ENCODE data around the gene SMIM45.

The SMIM45 gene

GRCh38 chr22:41983513-41984405 lies 31.8 kb downstream of the SMIM45 start:
- Mint-ChIP-seq H3K9me3 (no peaks in the 10 kb centered on the region), H3K27ac (no peak overlapping the region), H3K4me1 (ENCODE audit: unreplicated experiment) (no peaks in the 10 kb centered on the region), H3K27me3 (peaks cover 4% of the 10 kb centered on the region), H3K36me3 (peaks cover 4% of the 10 kb centered on the region), H3K4me3 (no peak overlapping the region)
- TF ChIP-seq, protein P1, sequence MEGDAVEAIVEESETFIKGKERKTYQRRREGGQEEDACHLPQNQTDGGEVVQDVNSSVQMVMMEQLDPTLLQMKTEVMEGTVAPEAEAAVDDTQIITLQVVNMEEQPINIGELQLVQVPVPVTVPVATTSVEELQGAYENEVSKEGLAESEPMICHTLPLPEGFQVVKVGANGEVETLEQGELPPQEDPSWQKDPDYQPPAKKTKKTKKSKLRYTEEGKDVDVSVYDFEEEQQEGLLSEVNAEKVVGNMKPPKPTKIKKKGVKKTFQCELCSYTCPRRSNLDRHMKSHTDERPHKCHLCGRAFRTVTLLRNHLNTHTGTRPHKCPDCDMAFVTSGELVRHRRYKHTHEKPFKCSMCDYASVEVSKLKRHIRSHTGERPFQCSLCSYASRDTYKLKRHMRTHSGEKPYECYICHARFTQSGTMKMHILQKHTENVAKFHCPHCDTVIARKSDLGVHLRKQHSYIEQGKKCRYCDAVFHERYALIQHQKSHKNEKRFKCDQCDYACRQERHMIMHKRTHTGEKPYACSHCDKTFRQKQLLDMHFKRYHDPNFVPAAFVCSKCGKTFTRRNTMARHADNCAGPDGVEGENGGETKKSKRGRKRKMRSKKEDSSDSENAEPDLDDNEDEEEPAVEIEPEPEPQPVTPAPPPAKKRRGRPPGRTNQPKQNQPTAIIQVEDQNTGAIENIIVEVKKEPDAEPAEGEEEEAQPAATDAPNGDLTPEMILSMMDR (conservative IDR thresholded peaks at IDR 0.05) = no peak
- DNase-seq (ENCODE audit: extremely low spot score, unreplicated experiment) = no peak

DNA sequence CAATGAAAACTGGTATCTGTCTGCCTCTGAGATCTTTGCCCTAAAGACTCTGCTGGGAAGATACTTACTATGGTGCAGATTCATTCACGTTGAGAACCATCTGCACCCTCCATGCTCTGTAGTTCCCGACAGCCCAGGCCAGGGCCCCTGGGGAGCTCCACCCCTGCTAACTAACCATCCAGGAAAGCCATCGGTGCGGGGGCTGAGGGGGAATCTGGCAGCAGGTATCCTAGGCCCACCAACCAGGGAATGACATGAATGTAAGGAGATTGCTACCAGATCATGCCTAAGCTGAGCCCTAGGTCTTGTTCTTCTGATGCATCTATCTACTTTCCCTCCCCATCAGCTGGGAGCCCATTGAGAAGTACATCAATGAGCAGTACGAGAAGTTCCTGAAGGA lies 35.3 kb downstream of the SMIM45 start:
- no peak overlapping the region for H3K27ac Mint-ChIP-seq
- no peaks in the 10 kb centered on the region for H3K4me1 Mint-ChIP-seq (ENCODE audit: unreplicated experiment)
- no peak overlapping the region for H3K4me3 Mint-ChIP-seq
- TF ChIP-seq, protein P1 (conservative IDR thresholded peaks at IDR 0.05) = no peak
- DNase-seq (ENCODE audit: extremely low spot score, unreplicated experiment) = no peak
- no peaks in the 10 kb centered on the region for H3K27me3 Mint-ChIP-seq
- no peaks in the 10 kb centered on the region for H3K9me3 Mint-ChIP-seq
- H3K36me3 Mint-ChIP-seq = peaks cover 4% of the 10 kb centered on the region

- no peak for DNase-seq (ENCODE audit: extremely low spot score, unreplicated experiment)
- Mint-ChIP-seq H3K9me3 (no peaks in the 10 kb centered on the region), H3K36me3 (peaks cover 4% of the 10 kb centered on the region), H3K4me3 (no peak overlapping the region), H3K27me3 (no peaks in the 10 kb centered on the region), H3K27ac (no peak overlapping the region), H3K4me1 (ENCODE audit: unreplicated experiment) (no peaks in the 10 kb centered on the region)
- TF ChIP-seq, protein P1 (conservative IDR thresholded peaks at IDR 0.05) = no peak
Measured at GRCh38 chr22:41989246-41989645, 37.3 kb downstream of the SMIM45 start.

- Mint-ChIP-seq H3K9me3 (no peaks in the 10 kb centered on the region), H3K4me3 (no peak overlapping the region), H3K27ac (no peak overlapping the region), H3K27me3 (no peaks in the 10 kb centered on the region), H3K4me1 (ENCODE audit: unreplicated experiment) (no peaks in the 10 kb centered on the region), H3K36me3 (peaks cover 2% of the 10 kb centered on the region)
- TF ChIP-seq, protein P1 (conservative IDR thresholded peaks at IDR 0.05) = no peak
- no peak for DNase-seq (ENCODE audit: extremely low spot score, unreplicated experiment)
Measured at GRCh38 chr22:41991111-41991510, 39.2 kb downstream of the SMIM45 start.

DNA sequence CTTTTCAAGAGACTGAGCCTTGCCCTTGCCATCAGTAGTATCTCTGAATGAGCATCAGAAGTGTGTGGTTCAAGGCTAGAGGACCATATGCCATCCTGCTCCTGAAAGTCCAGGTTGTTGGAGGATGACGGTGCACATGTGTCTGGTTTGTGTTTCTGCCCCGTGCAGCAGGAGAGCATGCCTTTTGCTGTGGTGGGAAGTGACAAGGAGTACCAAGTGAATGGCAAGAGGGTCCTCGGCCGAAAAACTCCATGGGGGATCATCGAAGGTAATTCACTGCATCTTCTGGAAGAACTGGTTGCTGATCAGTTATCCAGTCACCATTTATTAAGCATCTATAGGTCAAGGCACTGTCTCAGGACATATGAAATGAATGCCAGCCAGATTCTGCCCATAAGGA lies 40.5 kb downstream of the SMIM45 start:
- no peak for DNase-seq (ENCODE audit: extremely low spot score, unreplicated experiment)
- Mint-ChIP-seq H3K4me1 (ENCODE audit: unreplicated experiment) (no peaks in the 10 kb centered on the region), H3K9me3 (no peaks in the 10 kb centered on the region), H3K27me3 (no peaks in the 10 kb centered on the region), H3K4me3 (no peak overlapping the region), H3K27ac (no peak overlapping the region), H3K36me3 (no peaks in the 10 kb centered on the region)
- TF ChIP-seq, protein P1 (conservative IDR thresholded peaks at IDR 0.05) = no peak

Data from type B pancreatic cell (in vitro differentiated cells).